Caco-2 (cell line): ENCODE measurements around the gene ADPRS. TPM values are rescaled to one million over a fixed set of nuclear protein-coding genes. Genes with fewer than 3 reads are reported as not detected.

Experiments used
- BruUV-seq: library from RNA; stranded (reverse); fragments of 400-500 nt; replicated peaks from 2 replicates; lab custom pipeline; 2021; lab: Mats Ljungman, UMichigan
- CTCF ChIA-PET: fragments of 300-600 bp; sonication (Branson Sonifier 250); formaldehyde crosslinking; loops from one replicate; lab custom pipeline; 2022; ENCODE audit warnings: antibody characterized with exemption; lab: Charles Lee
- POLR2A ChIA-PET: fragments of 300-600 bp; sonication (Branson Sonifier 250); formaldehyde crosslinking; loops from one replicate; lab custom pipeline; 2022; ENCODE audit warnings: antibody characterized with exemption; lab: Charles Lee
- DNase-seq, 2 experiments: peaks; one replicate each; pipeline versions ENCODE4 v3.0.0 to v3.0.0-alpha.2; 2020 to 2022
- H3K27me3 ChIP-seq: replicated peaks from 2 replicates; pipeline ENCODE4 v1.6.0; 2011; ENCODE audit warnings: low read length; ENCODE audit not compliant: control insufficient read depth, insufficient read depth
- H3K36me3 ChIP-seq: 2 replicates; pipeline ENCODE4 v1.5.1; 2011; ENCODE audit warnings: low read length; ENCODE audit not compliant: control insufficient read depth, insufficient read depth
- H3K4me1 ChIP-seq: fragments of 250-450 bp; sonication (Bioruptor Pico); 2 replicates; pipeline ENCODE4 v1.5.1; 2020; ENCODE audit warnings: mild to moderate bottlenecking
- H3K4me3 ChIP-seq: 2 replicates; pipeline ENCODE4 v1.5.1; 2011; ENCODE audit warnings: low read depth, mild to moderate bottlenecking, control low read depth, low read length
- H3K9me3 ChIP-seq: fragments of 250-450 bp; sonication (Bioruptor Pico); 2 replicates; pipeline ENCODE4 v1.5.1; 2020; ENCODE audit warnings: mild to moderate bottlenecking, moderate library complexity
- H3K27ac Mint-ChIP-seq: one replicate; pipeline ENCODE4 v1.8.0; 2022; ENCODE audit warnings: mixed read lengths; ENCODE audit not compliant: unreplicated experiment
- H3K27me3 Mint-ChIP-seq: one replicate; pipeline ENCODE4 v1.8.0; 2022; ENCODE audit warnings: mixed read lengths; ENCODE audit not compliant: insufficient read depth, unreplicated experiment
- H3K36me3 Mint-ChIP-seq: one replicate; pipeline ENCODE4 v1.8.0; 2022; ENCODE audit warnings: mild to moderate bottlenecking, mixed read lengths; ENCODE audit not compliant: insufficient read depth, unreplicated experiment
- H3K4me1 Mint-ChIP-seq: one replicate; pipeline ENCODE4 v1.8.0; 2022; ENCODE audit warnings: low read depth, mixed read lengths; ENCODE audit not compliant: unreplicated experiment
- H3K4me3 Mint-ChIP-seq: one replicate; pipeline ENCODE4 v1.8.0; 2022; ENCODE audit warnings: mild to moderate bottlenecking, moderate library complexity, mixed read lengths; ENCODE audit not compliant: unreplicated experiment
- H3K9me3 Mint-ChIP-seq: one replicate; pipeline ENCODE4 v1.8.0; 2022; ENCODE audit warnings: mixed read lengths; ENCODE audit not compliant: unreplicated experiment
- intact Hi-C: fragments of 100-400 bp; cut with micrococcal nuclease; formaldehyde crosslinking; loops from one replicate; pipeline ENCODE4 v1.10.0; 2022; ENCODE audit not compliant: unreplicated experiment
- total RNA-seq: library from RNA; stranded (reverse); gene quantifications from 2 replicates; pipeline ENCODE4 v1.2.3, GENCODE V29; 2022
- TF ChIP-seq, protein P1 (sequence below), 2 experiments: fragments of 200-600 bp in 1 of 2; IDR thresholded peaks; 1 replicate in 1 of 2; 2 replicates in 1 of 2; pipeline versions ENCODE4 v1.5.1 to v1.8.0; 2011 to 2022; ENCODE audit warnings: antibody characterized with exemption in 1 of 2, control low read depth in 1 of 2, inconsistent platforms in 1 of 2, low read depth in 1 of 2, low read length in 1 of 2, mild to moderate bottlenecking in 1 of 2, moderate library complexity in 1 of 2; ENCODE audit not compliant: insufficient read depth in 1 of 2, severe bottlenecking in 1 of 2, unreplicated experiment in 1 of 2

Gene ADPRS
- total RNA-seq, 1 experiment from 2014 or later = 19.3 TPM

DNA sequence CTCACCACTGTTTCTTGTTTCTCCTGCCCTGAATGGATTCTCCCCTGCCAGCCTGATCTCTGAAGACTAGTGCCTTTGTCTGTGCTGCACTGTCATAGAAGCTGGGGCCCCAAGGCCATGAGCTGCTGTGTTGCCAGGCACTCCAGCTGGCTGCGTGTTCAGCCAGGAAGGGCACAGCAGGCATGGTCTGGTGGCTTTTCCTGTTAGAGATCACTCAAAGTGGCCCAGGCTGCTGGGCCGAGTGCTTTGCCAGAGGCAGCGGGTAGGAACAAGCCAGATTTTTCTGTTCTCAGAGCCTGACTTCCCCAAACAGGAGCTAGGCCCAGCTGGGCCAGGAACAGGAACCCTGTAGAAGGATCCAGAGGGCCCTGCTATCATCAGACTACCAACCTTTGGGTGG lies 5.2 kb downstream of the ADPRS start:
- no peak overlapping the region for H3K4me3 Mint-ChIP-seq
- H3K27me3 Mint-ChIP-seq = no peaks in the 10 kb centered on the region
- POLR2A ChIA-PET = no interaction called here
- CTCF ChIA-PET = interaction anchor here (0.7 kb wide), 1 partner anchor 307 kb away, joined by 5 read pairs; no protein-coding TSS in a partner anchor
- Histone ChIP-seq H3K27me3 (no peaks in the 10 kb centered on the region), H3K4me3 (no peak overlapping the region), H3K9me3 (no peaks in the 10 kb centered on the region), H3K4me1 (no peaks in the 10 kb centered on the region), H3K36me3 (no peaks in the 10 kb centered on the region; the same call in 1 of the 2 replicates)
- DNase-seq = no peak
- intact Hi-C loops = no loop called here
- no TSS peak for BruUV-seq
- H3K27ac Mint-ChIP-seq = no peak overlapping the region
- TF ChIP-seq, protein P1, sequence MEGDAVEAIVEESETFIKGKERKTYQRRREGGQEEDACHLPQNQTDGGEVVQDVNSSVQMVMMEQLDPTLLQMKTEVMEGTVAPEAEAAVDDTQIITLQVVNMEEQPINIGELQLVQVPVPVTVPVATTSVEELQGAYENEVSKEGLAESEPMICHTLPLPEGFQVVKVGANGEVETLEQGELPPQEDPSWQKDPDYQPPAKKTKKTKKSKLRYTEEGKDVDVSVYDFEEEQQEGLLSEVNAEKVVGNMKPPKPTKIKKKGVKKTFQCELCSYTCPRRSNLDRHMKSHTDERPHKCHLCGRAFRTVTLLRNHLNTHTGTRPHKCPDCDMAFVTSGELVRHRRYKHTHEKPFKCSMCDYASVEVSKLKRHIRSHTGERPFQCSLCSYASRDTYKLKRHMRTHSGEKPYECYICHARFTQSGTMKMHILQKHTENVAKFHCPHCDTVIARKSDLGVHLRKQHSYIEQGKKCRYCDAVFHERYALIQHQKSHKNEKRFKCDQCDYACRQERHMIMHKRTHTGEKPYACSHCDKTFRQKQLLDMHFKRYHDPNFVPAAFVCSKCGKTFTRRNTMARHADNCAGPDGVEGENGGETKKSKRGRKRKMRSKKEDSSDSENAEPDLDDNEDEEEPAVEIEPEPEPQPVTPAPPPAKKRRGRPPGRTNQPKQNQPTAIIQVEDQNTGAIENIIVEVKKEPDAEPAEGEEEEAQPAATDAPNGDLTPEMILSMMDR (IDR thresholded peaks at IDR 0.05; ENCODE audit: insufficient read depth in 1 of 2, low read depth in 1 of 2, low read length in 1 of 2, severe bottlenecking in 1 of 2, unreplicated experiment in 1 of 2) = no peak
- H3K4me1 Mint-ChIP-seq = no peaks in the 10 kb centered on the region
- H3K9me3 Mint-ChIP-seq = no peaks in the 10 kb centered on the region
- H3K36me3 Mint-ChIP-seq = peaks cover 14% of the 10 kb centered on the region

DNA sequence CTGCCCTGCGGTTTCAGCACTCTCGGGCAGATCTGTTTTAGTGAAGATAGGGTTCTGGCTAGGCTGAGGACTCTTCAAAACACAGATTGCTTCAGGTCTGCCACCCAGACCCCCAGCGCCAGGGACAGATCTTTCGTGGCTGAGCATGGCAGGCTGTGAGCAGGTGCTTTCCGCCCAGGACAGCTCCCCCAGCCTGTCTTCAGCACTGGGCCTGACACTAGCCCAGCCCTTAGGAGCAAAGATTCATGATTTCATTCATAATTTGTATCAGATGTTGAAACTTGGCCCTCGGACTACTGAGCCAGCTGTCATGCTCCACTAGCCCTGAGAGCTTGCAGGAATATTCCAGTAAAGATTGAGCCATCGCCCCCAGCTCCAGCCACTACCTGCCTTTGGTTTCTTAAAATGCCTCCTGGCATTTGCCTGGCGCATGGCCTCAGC lies 5.9 kb downstream of the ADPRS start:
- intact Hi-C loops = loop anchor here (5.0 kb wide), 1 partner anchor 53 kb away; the partner anchor contains the start of gene TRAPPC3

DNA sequence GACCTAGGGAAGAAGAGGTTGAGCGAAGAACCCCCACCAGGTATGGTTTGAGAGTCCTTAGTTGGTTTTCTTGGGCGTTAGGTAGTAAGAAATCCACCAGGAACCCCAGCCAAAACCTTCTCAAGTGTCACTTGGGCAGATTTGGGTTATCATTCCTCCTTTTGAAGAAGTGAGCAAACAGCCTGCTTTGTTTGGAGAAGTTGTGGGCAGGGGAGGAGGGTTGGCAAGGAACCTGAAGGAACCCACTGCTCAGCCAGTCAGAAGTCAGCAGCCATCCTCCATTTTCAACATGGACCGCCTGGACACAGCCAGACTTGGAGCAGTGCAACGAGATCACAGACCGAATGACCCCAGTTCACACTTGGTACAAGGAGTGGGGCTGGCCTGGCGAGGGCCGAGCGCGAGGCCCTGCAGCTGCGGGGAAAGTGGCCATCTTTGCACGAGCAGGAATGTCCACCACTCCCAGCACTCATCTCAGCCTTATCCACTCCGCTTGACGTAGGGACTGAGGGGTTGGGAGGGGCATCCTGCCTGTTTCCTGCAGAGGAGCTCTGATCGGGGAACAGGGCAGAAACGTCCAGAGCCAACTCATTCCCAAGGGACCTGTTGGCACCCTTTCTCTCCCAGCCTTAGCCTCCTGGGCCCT lies 7.2 kb downstream of the ADPRS start:
- intact Hi-C loops = loop anchor here (5.0 kb wide), 1 partner anchor 51 kb away; the partner anchor contains the start of gene TRAPPC3
- H3K9me3 Mint-ChIP-seq = no peaks in the 10 kb centered on the region
- peaks cover 6% of the 10 kb centered on the region for H3K36me3 Mint-ChIP-seq
- Histone ChIP-seq H3K9me3 (no peaks in the 10 kb centered on the region), H3K27me3 (no peaks in the 10 kb centered on the region), H3K36me3 (no peaks in the 10 kb centered on the region; the same call in 1 of the 2 replicates), H3K4me1 (no peaks in the 10 kb centered on the region), H3K4me3 (no peak overlapping the region)
- H3K27ac Mint-ChIP-seq = no peak overlapping the region
- H3K4me3 Mint-ChIP-seq = no peak overlapping the region
- no TSS peak for BruUV-seq
- TF ChIP-seq, protein P1 (IDR thresholded peaks at IDR 0.05; ENCODE audit: insufficient read depth in 1 of 2, low read depth in 1 of 2, low read length in 1 of 2, severe bottlenecking in 1 of 2, unreplicated experiment in 1 of 2) = no peak
- CTCF ChIA-PET = interaction anchor here (0.6 to 1.4 kb wide), 4 partner anchors 54 to 1836 kb away, joined by 3 to 6 read pairs (median 4); no protein-coding TSS in a partner anchor
- DNase-seq = no peak
- no peaks in the 10 kb centered on the region for H3K27me3 Mint-ChIP-seq
- no peaks in the 10 kb centered on the region for H3K4me1 Mint-ChIP-seq
- POLR2A ChIA-PET = no interaction called here

More for the DNA sequence above, 5.9 kb downstream of the ADPRS start:
- Histone ChIP-seq H3K9me3 (no peaks in the 10 kb centered on the region), H3K4me1 (no peaks in the 10 kb centered on the region), H3K4me3 (no peak overlapping the region), H3K27me3 (no peaks in the 10 kb centered on the region), H3K36me3 (no peaks in the 10 kb centered on the region; the same call in 1 of the 2 replicates)
- POLR2A ChIA-PET = no interaction called here
- Mint-ChIP-seq H3K36me3 (peaks cover 9% of the 10 kb centered on the region), H3K9me3 (no peaks in the 10 kb centered on the region), H3K4me1 (no peaks in the 10 kb centered on the region), H3K27me3 (no peaks in the 10 kb centered on the region), H3K27ac (no peak overlapping the region), H3K4me3 (no peak overlapping the region)
- no peak for DNase-seq
- CTCF ChIA-PET = no interaction called here
- TF ChIP-seq, protein P1 (IDR thresholded peaks at IDR 0.05; ENCODE audit: insufficient read depth in 1 of 2, low read depth in 1 of 2, low read length in 1 of 2, severe bottlenecking in 1 of 2, unreplicated experiment in 1 of 2) = no peak
- no TSS peak for BruUV-seq
